GM21381 (cell line): ENCODE data around the gene TCF19.

Experiments
- ATAC-seq: cut with Tn5 transposase; IDR thresholded peaks from one replicate; pipeline ENCODE4 v1.9.1; 2021; ENCODE audit warnings: mild to moderate bottlenecking, moderate library complexity; ENCODE audit not compliant: unreplicated experiment

Gene TCF19, protein sequence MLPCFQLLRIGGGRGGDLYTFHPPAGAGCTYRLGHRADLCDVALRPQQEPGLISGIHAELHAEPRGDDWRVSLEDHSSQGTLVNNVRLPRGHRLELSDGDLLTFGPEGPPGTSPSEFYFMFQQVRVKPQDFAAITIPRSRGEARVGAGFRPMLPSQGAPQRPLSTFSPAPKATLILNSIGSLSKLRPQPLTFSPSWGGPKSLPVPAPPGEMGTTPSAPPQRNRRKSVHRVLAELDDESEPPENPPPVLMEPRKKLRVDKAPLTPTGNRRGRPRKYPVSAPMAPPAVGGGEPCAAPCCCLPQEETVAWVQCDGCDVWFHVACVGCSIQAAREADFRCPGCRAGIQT

DNA sequence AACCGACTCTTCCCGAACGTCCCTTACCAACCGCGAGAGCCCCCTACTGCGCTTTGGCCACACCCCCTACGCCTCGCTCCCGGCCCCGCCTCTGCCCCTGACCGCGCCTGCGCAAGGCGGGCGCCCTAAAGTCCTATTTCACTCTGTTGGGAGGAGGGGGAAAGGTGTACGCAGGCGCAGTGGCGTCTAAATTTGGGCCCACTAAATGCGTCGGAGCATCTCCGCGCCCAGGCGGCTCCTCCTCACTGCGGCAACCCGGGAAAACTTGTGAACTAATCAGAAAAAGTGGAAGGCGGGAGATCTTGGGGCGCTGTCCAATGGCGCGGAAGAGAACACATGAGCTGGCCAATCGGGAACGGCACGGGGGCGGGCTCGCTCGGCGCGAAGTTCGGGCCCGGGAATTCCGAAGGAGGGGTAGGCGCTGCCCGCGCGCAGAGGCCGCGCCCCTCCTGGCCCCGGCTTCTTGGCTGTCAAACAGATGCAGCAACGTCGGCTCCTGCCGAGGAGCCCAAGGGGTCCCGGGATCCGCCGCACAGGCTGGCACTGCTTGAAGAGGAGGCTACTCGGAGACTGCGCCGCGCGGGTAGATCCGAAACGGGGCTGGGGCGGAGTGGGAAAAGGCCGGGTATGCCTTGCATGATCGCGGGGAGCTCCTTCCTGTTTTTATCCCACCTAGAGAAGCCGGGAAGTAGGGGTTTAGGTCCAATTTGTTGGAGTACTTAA lies at the start of gene TCF19:
TSS of gene TCF19 (plus strand) at position 450 of the 723 bp plus-strand sequence. CDS start 881 bp downstream, outside the sequence.
- ATAC-seq: peak; percentile 82

- no peak for ATAC-seq
These were observed 47.4 kb upstream of the TCF19 start for GRCh38 chr6:31110825-31111582.

DNA sequence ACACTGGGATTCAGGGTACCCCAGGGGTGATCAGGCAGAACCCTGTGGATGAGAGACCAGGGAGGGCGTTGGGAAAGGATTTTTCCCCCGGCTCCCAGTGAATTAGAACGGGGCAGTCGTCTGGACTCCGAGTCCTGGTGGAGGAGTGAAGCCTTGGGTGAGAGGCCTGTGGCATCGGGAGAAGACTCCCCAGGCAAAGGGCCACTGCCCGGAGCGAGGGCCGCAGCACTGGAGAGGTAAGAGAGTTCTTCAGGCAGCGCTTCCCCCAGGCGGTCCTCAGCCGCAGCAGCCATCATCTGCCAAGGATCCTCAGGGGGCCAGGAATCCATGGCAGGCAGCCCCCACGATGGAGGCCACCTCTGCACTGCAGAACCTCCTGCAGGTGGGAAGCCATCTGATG lies 46.7 kb upstream of the TCF19 start:
- no peak for ATAC-seq

DNA sequence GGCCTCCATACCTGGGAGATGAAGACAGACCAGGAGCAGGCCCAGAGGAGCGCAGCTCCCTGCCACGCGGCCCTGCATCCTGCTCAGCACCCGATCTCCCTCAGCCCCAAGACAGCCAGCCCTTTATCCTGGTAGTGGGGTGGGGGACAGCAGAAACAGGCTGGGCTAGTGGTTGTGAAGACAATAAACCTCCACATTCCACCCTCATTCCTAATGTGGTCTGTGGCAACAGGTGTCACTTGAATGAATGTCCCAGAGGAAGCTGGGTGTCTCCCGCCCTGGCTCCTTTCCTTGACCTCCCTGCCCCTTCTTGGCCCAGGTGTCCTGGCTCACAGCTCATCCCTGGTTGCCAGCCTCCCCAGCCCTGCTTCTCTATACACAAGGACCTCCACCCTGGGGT lies 45.9 kb upstream of the TCF19 start, which contains the start of gene C6orf15:
TSS of gene C6orf15 (minus strand) at position 98 of the 400 bp plus-strand sequence. CDS start at position 78, 20 bp downstream.
- ATAC-seq: no peak

- no peak for ATAC-seq
These were observed 44.4 kb upstream of the TCF19 start for GRCh38 chr6:31113861-31114540.

- no peak for ATAC-seq
These were observed 43.9 kb upstream of the TCF19 start, which contains the start of gene PSORS1C1 for GRCh38 chr6:31114541-31114878. PSORS1C1 (plus strand) TSS chr6:31114800; CDS start chr6:31129633, 14,833 bp downstream.

GRCh38 chr6:31114970-31115849 lies 43.2 kb upstream of the TCF19 start:
- ATAC-seq: no peak

- no peak for ATAC-seq
These were observed 42.3 kb upstream of the TCF19 start for GRCh38 chr6:31115941-31116560.

- ATAC-seq: no peak
These were observed 41.6 kb upstream of the TCF19 start for GRCh38 chr6:31116661-31117385.

- no peak for ATAC-seq
These were observed 40.2 kb upstream of the TCF19 start for GRCh38 chr6:31118178-31118577.

DNA sequence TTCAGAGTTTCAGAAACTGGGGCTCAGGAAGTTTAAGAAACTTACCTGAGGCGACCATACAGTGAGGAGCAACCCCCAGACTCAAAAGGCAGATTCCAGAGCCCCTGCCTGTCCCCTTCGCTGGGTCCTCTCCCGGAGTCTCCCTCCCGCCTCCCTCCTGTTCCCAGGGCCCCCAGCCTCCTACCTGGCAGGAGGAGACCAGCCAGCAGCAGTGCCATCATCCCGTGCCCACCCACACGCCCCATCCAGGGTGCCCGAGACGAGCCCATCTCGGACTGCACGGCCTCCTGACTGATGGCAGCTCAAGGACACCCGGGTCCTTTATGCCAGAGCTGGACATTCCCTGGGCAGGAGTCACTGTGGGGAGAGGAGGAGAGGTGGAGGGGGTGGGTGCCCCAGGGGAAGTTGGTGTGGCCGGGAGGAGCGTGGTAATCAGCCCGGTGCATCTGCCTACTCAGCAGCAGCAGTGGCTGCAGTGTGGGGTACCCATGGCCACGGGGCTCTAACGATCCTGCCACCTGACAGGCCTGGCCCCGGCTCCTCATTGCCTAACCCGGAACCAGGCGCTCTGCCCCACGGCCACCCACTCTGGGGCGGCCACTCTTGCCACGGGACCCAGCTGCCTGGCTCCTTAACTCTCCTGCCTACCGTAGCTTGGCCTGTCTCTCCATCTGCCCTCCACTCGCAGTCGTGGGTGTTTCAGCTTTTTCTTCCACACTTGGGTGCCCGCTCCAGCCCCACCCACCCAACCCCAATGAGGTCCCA lies 38.1 kb upstream of the TCF19 start, which contains the start of gene CDSN:
TSS of gene CDSN (minus strand) at position 296 of the 765 bp plus-strand sequence. CDS start at position 269, 27 bp downstream.
- ATAC-seq: no peak

- no peak for ATAC-seq
These were observed 37.1 kb upstream of the TCF19 start for GRCh38 chr6:31121131-31121790.

- ATAC-seq: no peak
These were observed 35.3 kb upstream of the TCF19 start for GRCh38 chr6:31122791-31123706.

DNA sequence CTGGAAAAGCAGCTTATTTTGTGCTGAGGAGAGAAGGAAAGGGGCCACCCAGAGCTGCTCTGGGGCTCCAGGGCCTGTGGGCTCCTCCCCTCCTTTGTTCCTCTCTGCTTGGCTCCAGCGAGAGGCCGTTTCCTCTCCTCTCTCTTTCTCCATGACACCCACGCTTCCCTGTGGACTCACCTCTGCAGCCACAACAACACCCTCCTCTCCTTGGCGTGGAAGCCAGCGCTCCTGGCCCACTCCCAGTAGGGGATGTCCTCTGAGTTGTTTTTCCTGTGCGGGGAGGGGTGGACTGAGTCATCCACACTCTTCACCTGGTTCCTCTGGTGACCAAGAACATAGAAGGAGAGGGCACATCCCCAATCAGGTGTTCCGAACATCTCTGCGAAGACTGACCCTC lies 33.2 kb upstream of the TCF19 start:
- ATAC-seq: no peak

DNA sequence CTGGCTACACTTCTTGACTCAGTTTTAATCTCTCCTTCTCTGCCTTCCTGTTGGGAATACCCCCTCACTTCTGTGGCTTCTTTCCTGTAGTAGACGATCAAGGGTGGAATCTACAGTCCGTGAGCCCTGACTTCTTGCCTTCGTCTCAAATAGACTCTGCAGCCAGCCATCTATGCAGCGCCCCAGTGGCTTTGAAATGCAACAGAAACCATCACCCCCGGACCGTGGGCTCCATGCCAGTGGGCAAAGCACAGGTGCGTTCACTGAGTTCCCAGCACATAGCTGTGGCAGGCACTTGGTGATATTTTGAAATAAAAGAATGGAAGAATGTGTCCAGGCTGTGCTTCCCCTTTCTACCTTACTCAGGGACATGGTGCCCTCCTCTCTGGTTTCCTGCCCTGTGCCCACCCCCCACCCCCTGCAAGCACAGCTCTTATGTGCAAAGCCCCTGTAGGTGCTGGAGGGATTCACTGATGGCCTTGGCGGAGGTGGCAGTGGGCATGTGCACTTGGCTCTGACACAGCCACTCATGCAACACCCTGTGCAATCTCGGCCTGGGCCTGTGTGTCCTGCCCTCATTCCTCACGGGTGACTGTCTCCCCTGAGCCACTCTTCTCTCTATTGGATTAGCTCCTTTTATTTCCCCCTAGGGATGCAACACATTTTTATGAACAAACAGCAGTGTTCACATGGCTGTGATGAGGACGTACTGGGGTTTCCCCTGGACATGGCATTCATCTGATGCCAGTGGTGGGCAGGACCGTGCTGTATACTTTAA lies 32.6 kb upstream of the TCF19 start:
- ATAC-seq: no peak
